Activated gamma-delta T cell treated with Interleukin-2 at 50 U/mL for 16 hours (primary cell): ENCODE measurements around the gene SPINK14.

Experiments used
- DNase-seq: peaks from one replicate; pipeline ENCODE4 v3.0.0-alpha.2; 2020

Gene SPINK14

GRCh38 chr5:148168246-148168645 is at the start of gene SPINK14:
Gene SPINK14, plus strand, starts transcription at chr5:148168546. Its CDS starts 1,187 bp downstream, at chr5:148169733.
- DNase-seq = no peak

GRCh38 chr5:148120317-148120716 is 48.0 kb upstream of the SPINK14 start:
- DNase-seq = no peak

GRCh38 chr5:148125641-148126040 is 42.7 kb upstream of the SPINK14 start:
- DNase-seq = no peak

GRCh38 chr5:148135091-148136048 is 33.0 kb upstream of the SPINK14 start:
- no peak for DNase-seq

- no peak for DNase-seq
These were observed 27.5 kb upstream of the SPINK14 start for GRCh38 chr5:148140846-148141245.

- DNase-seq = no peak
These were observed 26.7 kb upstream of the SPINK14 start for GRCh38 chr5:148141645-148142044.

- DNase-seq = no peak
These were observed 22.4 kb upstream of the SPINK14 start for GRCh38 chr5:148145916-148146315.

- no peak for DNase-seq
These were observed 21.9 kb upstream of the SPINK14 start for GRCh38 chr5:148146487-148146886.

- no peak for DNase-seq
These were observed 20.9 kb upstream of the SPINK14 start for GRCh38 chr5:148147415-148147814.

GRCh38 chr5:148151872-148152271 is 16.5 kb upstream of the SPINK14 start:
- no peak for DNase-seq

- no peak for DNase-seq
These were observed 15.6 kb upstream of the SPINK14 start for GRCh38 chr5:148152781-148153180.

GRCh38 chr5:148156609-148157008 is 11.7 kb upstream of the SPINK14 start:
- no peak for DNase-seq

GRCh38 chr5:148162038-148162437 is 6.3 kb upstream of the SPINK14 start:
- no peak for DNase-seq

- DNase-seq = no peak
These were observed 5.0 kb upstream of the SPINK14 start for GRCh38 chr5:148163345-148163744.

GRCh38 chr5:148166550-148167283 is 1.6 kb upstream of the SPINK14 start:
- DNase-seq = no peak

GRCh38 chr5:148172377-148172776 is 4.0 kb downstream of the SPINK14 start:
- no peak for DNase-seq

- DNase-seq = no peak
These were observed 8.1 kb downstream of the SPINK14 start for GRCh38 chr5:148176480-148176879.

GRCh38 chr5:148177207-148177606 is 8.9 kb downstream of the SPINK14 start:
- DNase-seq = no peak

- no peak for DNase-seq
These were observed 11.0 kb downstream of the SPINK14 start for GRCh38 chr5:148179234-148179824.

- DNase-seq = no peak
These were observed 18.1 kb downstream of the SPINK14 start for GRCh38 chr5:148186248-148187003.

GRCh38 chr5:148191010-148191409 is 22.7 kb downstream of the SPINK14 start:
- no peak for DNase-seq

- DNase-seq = no peak
These were observed 24.9 kb downstream of the SPINK14 start for GRCh38 chr5:148193202-148193601.

- DNase-seq = no peak
These were observed 32.8 kb downstream of the SPINK14 start for GRCh38 chr5:148201151-148201550.
